GM18909 (cell line): ENCODE measurements around the gene ENPP6.
"Not testable (repeated sequence)": the region's sequence is repeated elsewhere in the genome, so short reads cannot be mapped to it uniquely, and the experiment has no call there.

Experiments
- ATAC-seq: cut with Tn5 transposase; IDR thresholded peaks from one replicate; pipeline ENCODE4 v1.9.1; 2021; ENCODE audit warnings: mild to moderate bottlenecking; ENCODE audit not compliant: unreplicated experiment, poor library complexity

Gene ENPP6

DNA sequence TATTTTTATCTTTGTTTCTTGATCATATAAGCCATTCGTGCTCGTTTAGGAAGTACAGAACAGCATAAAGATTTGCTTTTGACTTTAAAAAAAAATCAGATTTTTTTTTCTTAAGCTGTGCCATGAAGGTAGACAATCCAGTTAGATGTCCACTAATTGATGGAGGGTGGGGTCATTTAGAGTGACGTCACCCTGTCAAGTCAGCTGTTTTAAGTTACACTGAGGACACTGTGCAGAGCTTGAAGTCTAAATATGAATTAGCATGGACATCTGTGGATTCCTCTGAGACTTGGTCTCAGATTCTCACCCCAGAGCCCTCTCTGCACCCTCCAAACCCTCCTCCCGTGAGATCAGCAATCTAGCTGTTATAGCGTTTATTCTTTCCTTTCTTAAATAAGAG, 63.9 kb downstream of the ENPP6 start:
- no peak for ATAC-seq

DNA sequence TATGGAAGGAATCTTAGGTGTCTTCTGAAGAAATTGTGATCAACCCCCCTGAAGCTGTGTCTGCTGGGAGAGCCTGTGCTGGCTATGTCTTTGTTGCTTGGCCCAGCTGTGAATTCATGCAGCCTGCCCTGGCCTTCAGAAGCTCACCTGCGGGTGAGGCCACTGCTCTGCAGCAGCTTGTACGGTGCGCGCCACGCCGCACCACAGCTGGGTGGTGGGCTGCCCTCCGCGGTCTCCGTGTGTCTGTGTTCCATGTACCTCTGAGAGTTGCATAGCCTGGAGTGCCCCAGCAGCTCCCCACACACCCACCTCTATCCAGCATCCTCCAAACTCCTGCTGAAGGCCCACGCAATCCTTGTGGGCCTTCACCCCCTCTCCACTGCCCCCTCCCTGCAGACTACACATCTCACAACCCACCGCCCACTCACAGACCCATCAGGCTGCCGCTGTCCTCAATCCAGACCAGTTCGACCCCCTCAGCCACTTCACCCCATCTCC, 65.6 kb downstream of the ENPP6 start:
- no peak for ATAC-seq

DNA sequence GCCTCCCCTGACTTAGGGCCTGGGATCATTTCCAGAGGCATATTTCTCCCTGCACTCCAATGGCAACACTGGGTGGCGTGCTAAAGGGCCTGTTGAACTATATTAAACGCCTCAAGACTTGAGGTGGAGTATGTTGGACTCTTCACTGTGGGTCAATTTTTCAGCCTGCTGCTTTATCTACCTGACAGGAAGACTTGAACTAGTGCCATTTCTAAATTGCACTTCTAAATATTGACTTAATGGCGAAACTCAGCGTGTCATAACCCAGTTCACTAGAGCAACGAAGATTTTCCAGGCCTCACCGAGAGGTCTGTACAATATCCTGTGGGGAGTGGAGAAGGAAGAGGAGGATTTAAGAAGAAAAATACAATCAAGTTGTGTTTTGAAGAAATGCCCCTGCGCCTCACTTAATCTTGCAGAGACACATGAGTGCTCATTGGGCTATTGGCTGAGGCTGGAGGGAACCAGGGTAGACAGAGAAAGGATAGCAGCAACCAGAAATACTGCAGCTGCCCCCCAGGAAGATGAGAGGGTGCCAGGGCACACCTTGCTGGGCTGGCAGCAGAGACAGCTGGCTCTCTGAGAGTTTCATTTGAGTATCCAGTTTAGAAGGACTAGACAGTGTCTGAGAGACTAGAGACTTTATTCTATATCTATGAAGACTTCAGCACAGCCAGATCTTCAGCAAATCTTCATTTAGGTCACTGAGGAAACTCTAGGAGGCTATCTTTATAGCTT, 67.4 kb downstream of the ENPP6 start:
- ATAC-seq = no peak

DNA sequence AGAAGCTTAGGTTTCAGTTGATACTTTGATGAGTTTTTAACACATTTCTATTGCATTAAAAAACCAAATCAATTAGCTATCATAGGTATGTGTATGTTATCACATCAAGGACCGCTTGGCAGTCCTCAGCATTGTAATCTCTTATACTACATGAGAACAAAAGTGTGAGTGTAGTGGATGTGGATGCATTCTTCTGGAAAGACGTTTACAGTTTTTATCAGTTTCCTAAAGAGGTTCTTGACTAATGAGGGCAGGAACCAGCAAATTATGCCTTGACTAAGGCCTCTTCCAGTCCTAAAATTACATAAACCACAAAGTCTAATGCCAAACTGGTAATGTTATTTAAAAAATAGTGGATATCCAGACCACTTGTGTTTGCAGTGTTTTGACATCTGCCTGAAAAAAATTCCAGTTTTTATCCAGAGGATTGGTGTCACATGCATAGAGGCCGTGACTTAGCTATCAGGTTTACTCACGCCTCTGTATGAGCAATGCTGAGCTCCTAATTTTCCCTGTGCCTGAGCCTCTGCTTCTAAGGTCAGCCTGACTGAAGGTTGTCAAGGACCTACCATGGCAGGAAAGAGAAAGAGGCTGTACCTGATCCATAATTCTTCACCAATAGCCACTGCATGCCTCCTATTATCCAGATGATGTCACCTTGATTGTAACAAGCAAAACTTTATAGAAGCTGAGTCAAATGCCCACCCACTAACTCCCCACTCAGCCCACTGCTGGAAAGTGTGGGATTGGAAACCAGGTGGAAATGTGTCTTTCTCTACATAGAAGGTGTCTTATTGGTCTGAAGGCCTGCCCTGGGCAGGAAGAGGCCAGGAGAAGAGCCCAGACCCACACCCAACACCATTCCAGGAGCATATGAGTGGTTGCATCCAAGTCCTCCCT, 68.7 kb downstream of the ENPP6 start:
- no peak for ATAC-seq

DNA sequence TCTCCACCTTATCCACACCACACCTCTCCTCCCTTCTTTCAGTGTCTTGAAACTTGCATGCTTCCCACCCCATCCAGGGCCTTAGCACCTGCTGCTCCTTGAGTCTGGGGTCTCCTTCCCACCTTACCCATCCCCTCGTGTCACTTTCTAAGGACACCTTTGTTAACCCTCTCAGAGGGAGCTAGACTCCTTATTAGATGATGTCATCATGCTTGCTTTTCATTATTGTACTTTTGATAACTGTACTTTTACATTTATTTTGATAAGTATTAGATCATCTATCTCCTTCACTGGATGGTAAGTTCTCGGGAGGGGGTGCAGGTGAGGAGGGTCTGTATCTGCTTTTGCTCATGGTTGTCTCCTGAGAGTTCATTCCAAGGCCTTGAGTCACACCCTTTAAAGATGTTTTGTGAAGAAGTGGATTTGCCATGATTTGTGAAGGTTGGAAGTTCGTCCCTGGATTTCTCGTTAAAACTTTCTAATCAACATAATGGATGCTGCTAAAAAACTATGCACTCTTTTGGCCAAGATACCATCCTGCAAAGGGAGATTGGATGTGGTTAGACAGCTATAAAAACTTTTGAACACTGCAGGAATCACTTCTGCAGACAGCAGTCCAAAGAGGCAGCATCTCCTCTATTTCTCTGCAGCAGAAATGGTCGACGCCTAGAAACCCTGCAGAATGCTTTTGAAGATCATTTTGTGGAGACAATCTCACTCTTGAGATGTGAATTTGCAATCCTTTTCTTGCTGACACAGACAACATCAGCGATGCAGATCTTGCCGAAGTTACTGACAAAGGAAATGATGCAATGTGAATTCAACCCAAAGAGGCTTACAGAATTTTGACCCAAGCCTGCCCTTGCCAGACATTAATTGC, 69.6 kb downstream of the ENPP6 start:
- no peak for ATAC-seq

DNA sequence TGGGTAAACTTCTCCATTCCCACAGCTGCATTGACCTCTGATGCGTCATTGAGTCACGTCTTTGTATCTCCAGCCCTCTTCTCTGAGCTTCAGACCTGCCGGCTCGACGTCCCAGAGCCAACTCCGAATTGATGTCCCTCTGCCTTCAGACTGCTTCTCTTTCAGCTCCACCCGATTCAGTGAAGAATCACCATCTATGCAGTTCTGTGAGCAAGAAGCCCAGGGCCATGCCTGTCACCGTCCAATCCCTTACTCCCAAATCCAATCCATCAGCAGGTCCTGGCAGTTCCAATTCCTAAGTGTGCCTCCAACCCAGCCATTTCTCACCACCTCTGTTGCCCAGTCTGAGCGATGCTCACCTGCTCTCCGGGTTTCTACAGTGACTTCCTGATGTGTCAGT, 70.7 kb downstream of the ENPP6 start:
- no peak for ATAC-seq

DNA sequence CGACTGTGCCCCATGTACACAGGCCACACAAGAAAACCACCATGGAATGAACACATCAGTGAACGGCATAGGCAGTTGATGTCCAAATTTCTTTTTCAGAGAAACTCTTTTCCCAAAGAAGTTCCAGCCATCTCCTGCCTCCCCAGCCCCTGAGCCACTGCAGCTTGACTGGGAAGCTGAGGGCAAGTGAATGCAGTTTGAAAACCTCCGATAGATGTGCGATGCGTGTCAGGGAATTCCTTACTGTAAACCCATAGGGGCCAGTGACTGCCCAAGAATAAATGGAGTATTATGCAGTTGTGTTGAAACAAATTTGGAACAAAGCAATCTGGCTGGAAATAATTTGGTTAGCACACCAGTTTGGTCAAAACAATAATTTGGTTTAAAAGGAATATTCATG, 72.1 kb downstream of the ENPP6 start:
- no peak for ATAC-seq

DNA sequence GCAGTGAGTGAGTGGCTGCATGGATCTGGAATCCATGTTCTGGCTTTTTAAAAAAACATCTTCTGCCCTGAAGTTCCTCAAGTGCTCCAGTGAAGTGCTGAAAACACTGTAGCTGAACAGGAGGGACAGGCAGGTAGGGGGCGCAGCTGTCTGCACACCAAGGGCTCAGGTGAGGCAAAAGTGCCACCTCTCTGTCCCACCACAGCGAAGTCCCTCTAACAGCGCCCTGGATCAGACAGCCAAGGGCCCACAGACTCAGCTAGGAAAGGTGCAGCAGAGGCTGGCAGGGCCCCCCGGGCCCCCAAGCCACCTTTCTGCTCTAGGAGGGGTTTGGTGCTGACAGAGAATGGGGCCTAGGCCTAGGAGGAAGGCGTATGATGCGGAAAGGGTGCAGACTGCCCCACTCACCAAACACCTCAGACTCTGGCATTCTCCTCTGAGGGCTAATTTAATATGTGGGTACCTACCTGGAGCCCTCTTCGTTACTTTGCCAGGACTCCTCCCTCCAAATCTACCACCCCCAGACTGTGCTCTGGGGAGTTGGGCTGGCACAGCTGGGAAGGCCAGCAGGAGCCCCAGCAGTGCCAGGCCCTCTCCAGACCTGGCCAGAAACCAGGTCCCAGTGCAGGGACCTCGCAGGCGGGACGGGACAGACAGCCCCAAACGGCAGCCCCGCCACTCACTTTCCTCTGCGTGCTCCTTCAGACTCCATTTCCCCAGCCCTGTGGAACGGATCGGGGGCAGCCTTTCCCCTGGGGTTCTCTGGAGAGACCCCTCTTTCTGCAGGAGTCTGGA, 73.7 kb downstream of the ENPP6 start:
- ATAC-seq = no peak

DNA sequence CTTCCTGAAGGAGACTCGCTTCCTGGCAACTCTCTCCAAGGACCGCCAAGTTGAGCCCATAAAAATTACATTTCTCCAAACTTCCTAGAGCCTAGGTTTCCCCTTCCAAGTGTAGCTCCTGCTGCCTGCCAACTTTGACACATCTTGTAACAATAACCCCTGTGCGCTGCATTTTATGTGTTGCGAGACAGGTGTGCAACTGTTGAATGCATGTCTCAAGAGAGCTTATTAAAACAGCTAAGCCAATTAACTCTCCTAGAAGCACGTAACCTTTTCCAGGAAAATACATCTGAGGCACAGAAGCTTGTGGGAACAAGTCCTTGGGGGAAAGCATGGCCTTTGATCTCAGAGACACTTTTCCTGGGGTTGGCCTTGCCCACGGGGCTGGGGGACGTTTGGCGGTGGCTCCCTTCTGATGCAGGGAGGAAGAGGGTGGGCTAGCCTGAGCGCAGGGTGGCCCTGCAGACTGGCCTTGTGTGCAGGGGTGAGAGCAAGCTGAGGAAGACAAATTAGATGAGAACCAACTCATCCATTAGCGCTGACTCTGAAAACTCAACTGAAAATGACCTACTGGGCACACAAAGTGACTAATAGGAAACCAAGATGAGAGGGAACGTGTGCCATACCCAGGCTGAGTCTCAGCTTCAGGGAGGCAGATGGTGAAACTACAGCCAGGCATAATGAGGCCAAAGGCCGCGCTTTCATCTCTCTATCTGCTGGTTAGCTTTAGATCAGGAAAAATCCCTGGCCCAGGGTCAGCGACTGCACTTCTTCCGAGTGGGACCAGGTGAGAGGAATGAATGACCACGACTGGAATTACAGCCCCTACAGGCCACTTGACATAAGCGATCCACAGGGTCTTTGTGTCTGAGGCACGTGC, 75.3 kb downstream of the ENPP6 start:
- no peak for ATAC-seq

DNA sequence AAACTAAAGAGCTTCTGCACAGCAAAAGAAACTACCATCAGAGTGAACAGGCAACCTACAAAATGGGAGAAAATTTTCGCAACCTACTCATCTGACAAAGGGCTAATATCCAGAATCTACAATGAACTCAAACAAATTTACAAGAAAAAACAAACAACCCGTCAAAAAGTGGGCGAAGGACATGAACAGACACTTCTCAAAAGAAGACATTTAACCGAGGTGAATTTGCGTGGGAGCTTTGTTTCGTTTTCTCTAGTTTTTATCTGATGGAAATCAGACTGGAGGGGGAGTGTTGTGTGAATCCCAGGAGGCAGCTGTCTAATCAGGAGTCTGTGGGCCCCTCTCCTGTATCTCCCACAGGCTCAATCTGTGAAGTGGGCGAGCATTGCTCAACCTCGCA, 76.8 kb downstream of the ENPP6 start:
- not testable (repeated sequence) for ATAC-seq

DNA sequence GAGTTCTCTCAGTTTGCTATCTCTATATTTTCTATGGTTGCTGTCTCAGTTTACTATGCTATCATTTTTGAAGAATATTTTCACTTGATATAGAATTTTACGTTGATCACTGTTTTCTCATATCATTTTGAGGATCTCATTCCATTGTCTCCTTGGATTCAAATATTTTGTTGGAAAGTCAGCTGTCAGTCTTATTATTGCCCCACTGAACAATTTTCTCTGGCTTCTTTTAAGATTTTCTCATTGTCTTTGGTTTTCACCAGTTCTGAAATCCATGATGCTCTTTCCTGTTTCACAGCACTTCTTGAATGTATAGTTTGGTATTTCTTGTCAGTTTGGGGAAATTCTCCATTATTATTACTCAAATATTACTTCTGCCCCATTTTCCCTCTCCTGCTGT, 81.1 kb downstream of the ENPP6 start:
- no peak for ATAC-seq

DNA sequence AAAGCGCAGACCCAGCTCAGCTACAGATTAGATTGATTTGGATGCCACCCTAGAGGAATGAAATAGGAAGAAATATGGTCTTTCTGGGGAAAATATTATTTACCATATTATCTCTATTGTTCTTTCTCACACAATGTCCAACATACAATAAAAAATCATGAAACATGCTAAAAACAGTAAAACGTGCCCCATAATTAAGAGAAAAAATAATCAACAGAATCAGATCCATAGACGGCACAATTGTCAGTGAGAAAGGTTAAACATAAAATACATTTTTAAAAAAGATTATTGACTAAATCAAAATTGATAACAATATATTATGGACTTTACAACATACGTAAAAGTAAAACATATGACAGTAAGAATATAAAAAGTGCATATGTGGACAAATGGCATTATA, 90.9 kb downstream of the ENPP6 start:
- ATAC-seq = no peak

DNA sequence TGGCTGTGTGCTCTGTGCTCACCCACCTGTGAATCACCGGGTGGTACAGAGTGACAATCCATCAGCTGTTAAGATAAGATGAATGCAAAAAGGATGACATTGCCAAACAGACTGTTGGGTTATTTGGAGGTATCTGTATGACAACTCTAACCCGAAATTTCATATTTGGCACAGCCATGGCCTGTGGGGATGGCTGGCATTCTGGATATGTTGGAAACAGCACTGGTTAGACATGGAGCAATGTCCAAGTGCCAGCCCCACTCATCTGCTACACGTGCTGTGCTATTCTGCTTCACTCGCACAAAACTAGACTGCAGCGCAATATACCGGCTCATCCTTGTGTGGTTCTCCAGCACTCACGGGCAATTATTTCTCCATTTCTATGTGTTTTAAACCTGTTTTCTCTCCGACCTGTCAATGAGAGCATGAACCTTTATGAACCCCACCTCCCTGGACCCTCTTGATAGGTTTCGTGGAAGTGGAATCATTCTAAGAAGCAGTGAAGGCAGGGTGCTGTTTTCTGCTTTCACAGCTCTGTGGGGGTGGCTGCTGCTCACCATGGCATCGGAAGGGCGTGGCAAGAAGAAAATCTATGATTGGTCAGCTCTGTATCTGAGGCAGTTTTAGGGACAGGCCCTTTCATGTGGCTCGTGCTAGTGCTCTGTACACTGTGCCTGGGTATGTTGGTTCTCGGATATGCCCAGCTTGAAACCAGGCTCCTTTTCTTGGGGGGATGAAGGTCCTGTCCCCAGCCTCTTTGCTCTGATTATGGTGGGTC, 94.9 kb downstream of the ENPP6 start:
- ATAC-seq = no peak

DNA sequence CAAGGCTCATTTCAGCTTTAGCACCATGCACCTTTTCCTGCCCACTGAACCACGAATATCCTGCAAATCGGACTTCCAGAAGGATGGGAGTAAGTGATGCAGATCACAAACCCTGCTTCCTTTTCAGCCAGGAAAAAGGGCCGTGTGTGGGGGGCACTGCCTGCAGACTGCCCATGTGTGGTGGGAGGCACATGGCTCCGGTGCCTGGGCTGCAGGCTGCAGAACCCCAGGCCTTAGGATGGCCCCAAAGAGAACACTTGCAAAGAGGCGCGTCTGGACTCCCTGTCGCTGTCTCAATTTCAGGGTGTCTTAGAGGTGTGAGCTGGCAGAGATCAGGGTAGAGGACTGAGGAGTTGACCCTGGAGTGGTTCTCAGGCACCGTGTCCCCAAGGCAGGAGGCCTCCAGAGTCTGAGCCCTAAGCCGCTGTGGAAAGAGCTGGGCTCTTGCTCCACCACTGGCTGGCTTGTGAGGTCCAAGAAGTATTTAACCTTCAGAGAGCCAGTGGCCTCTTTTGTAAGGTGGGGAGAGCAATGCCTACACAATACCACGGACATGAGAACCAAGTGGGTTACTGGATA, 97.0 kb downstream of the ENPP6 start:
- ATAC-seq = no peak

DNA sequence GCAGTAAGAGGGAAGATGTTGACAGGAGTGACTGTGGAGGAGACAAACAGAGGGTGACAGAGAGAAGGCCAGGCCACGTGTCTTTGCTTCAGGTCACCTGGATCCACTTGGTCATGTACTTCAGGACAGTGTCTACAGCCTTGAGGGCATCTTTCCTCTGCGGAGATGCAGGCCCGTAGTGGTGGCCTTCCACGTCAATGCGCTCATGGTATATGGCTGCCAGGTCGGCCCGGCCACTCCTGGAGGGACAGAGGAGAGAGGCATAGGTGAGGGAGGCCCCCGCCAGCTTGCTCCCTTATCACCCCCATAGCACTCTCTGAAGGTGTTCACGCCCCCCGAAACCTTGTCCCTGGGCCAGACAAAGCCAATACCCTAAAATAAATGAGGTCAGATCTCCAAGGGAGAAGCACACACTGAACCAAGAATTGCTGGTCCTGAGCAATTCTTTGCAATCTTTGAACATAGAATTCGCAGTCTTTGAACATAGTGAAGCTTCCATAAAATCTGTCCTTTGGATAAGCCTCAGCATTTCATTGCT, 99.9 kb downstream of the ENPP6 start:
- no peak for ATAC-seq

DNA sequence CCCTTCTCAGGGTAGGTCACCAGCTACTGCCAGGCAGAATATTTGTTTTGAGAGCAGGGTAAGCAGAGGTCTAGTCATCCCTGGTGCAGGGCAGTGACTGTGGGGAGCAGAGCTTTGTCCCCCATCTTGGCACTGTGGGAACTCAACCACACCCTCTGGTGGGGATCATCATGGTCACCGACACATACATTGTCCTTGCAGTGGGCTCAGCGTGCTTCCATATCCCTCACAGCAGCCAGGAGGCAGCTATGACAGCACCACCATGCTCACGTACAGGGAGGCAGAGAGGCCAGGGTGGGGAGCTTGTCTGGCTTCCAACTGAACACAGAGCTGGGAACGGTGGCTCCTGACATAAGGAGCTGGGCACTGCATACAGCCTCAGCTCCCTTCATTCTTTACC, 102.3 kb downstream of the ENPP6 start:
- no peak for ATAC-seq

DNA sequence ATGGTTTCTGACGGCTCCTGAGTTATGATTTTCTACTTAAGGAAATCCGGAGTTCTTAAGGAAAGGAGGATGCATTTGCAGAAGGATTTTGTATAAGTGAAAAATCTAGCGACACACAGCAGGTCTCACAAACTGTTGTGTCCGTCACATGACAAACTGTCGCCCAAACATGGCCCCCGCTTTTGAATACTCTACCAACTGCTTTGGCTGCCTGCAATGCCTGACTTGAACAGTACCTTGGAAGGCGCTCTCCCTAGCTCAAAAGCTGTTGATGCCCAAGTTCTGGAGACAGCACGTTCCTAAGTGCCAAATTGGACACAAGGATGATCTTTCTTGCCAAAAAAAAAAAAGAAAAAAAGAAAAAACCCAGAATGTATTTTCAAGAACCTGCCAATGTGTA, 103.2 kb downstream of the ENPP6 start:
- ATAC-seq = no peak
